ENCODE measurements around the gene DBN1. TPM values are rescaled to one million over a fixed set of nuclear protein-coding genes. Genes with fewer than 3 reads are reported as not detected.

DBN1 gene
- total RNA-seq, 1 experiment from 2014 or later: 127 TPM

GRCh38 chr5:177514541-177514940, 41.1 kb upstream of the DBN1 start:
- BruUV-seq (replicated peaks): no TSS peak
- no peak for ATAC-seq
- intact Hi-C loops (cut with micrococcal nuclease): no loop called here
- no peaks in the 10 kb centered on the region for H3K9me2 ChIP-seq (replicated peaks; ENCODE audit: low read length)
- H4K20me1 ChIP-seq (ENCODE audit: low read length): no peaks in the 10 kb centered on the region
- POLR2A ChIA-PET (ENCODE audit: unreplicated experiment): no interaction called here
- CTCF ChIA-PET: no interaction called here
- peaks cover 20% of the 10 kb centered on the region for H3K4me1 ChIP-seq (ENCODE audit: insufficient read depth, low read length)
- H3K36me3 ChIP-seq (ENCODE audit: low read depth, low read length): peaks cover 29% of the 10 kb centered on the region
- no peaks in the 10 kb centered on the region for H3K9me3 ChIP-seq (ENCODE audit: low read length)
- H3K4me2 ChIP-seq (ENCODE audit: low read length): no peak overlapping the region
- H2AFZ ChIP-seq (ENCODE audit: low read length): no peak overlapping the region
- DNase-seq: no peak
- no peaks in the 10 kb centered on the region for H3F3A ChIP-seq (ENCODE audit: low read length, unreplicated experiment)
- no peak overlapping the region for H3K27ac ChIP-seq (ENCODE audit: low read length)
- H3K4me3 ChIP-seq (ENCODE audit: low read length): no peak overlapping the region
- peaks cover 37% of the 10 kb centered on the region for H3K79me2 ChIP-seq (ENCODE audit: low read length)
- TF ChIP-seq CTCF (conservative IDR thresholded peaks at IDR 0.05; ENCODE audit: low read depth, low read length) (no peak), EZH2 (IDR thresholded peaks at IDR 0.05; ENCODE audit: low read length, unreplicated experiment) (no peak), EZH2phosphoT487 (IDR thresholded peaks at IDR 0.05; ENCODE audit: borderline replicate concordance, low read length) (no peak)
- H3K9ac ChIP-seq (ENCODE audit: low read length): no peak overlapping the region
- H3K27me3 ChIP-seq (ENCODE audit: low read length): no peaks in the 10 kb centered on the region

- Histone ChIP-seq H2AFZ (ENCODE audit: low read length) (no peak overlapping the region), H3F3A (ENCODE audit: low read length, unreplicated experiment) (no peaks in the 10 kb centered on the region), H3K27ac (ENCODE audit: low read length) (no peak overlapping the region), H3K79me2 (ENCODE audit: low read length) (peaks cover 29% of the 10 kb centered on the region), H3K9ac (ENCODE audit: low read length) (no peak overlapping the region), H3K9me3 (ENCODE audit: low read length) (no peaks in the 10 kb centered on the region), H3K9me2 (replicated peaks; ENCODE audit: low read length) (no peaks in the 10 kb centered on the region), H4K20me1 (ENCODE audit: low read length) (no peaks in the 10 kb centered on the region), H3K4me2 (ENCODE audit: low read length) (no peak overlapping the region), H3K27me3 (ENCODE audit: low read length) (no peaks in the 10 kb centered on the region), H3K4me1 (ENCODE audit: insufficient read depth, low read length) (peaks cover 12% of the 10 kb centered on the region), H3K36me3 (ENCODE audit: low read depth, low read length) (peaks cover 29% of the 10 kb centered on the region), H3K4me3 (ENCODE audit: low read length) (no peak overlapping the region)
- no peak for TF ChIP-seq EZH2phosphoT487 (IDR thresholded peaks at IDR 0.05; ENCODE audit: borderline replicate concordance, low read length)
- TF ChIP-seq EZH2 (IDR thresholded peaks at IDR 0.05; ENCODE audit: low read length, unreplicated experiment): no peak
- TF ChIP-seq CTCF (conservative IDR thresholded peaks at IDR 0.05; ENCODE audit: low read depth, low read length): no peak
- intact Hi-C loops (cut with micrococcal nuclease): no loop called here
- no TSS peak for BruUV-seq (replicated peaks)
- ATAC-seq: no peak
- no peak for DNase-seq
- ChIA-PET POLR2A (ENCODE audit: unreplicated experiment) (no interaction called here), CTCF (no interaction called here)
Observed at GRCh38 chr5:177513500-177513899, 40.1 kb upstream of the DBN1 start.

GRCh38 chr5:177512736-177513380, 39.4 kb upstream of the DBN1 start:
- no peak for TF ChIP-seq CTCF (conservative IDR thresholded peaks at IDR 0.05; ENCODE audit: low read depth, low read length)
- TF ChIP-seq EZH2phosphoT487 (IDR thresholded peaks at IDR 0.05; ENCODE audit: borderline replicate concordance, low read length): no peak
- no peak for TF ChIP-seq EZH2 (IDR thresholded peaks at IDR 0.05; ENCODE audit: low read length, unreplicated experiment)
- Histone ChIP-seq H3K4me2 (ENCODE audit: low read length) (no peak overlapping the region), H3K9me3 (ENCODE audit: low read length) (no peaks in the 10 kb centered on the region), H3K4me1 (ENCODE audit: insufficient read depth, low read length) (peaks cover 12% of the 10 kb centered on the region), H3K27me3 (ENCODE audit: low read length) (no peaks in the 10 kb centered on the region), H3K36me3 (ENCODE audit: low read depth, low read length) (peaks cover 29% of the 10 kb centered on the region), H3K27ac (ENCODE audit: low read length) (no peak overlapping the region), H3K79me2 (ENCODE audit: low read length) (peaks cover 29% of the 10 kb centered on the region), H2AFZ (ENCODE audit: low read length) (no peak overlapping the region), H4K20me1 (ENCODE audit: low read length) (no peaks in the 10 kb centered on the region), H3K4me3 (ENCODE audit: low read length) (no peak overlapping the region), H3F3A (ENCODE audit: low read length, unreplicated experiment) (no peaks in the 10 kb centered on the region), H3K9me2 (replicated peaks; ENCODE audit: low read length) (no peaks in the 10 kb centered on the region), H3K9ac (ENCODE audit: low read length) (no peak overlapping the region)
- ATAC-seq: no peak
- CTCF ChIA-PET: no interaction called here
- no peak for DNase-seq
- BruUV-seq (replicated peaks): no TSS peak
- intact Hi-C loops (cut with micrococcal nuclease): no loop called here
- POLR2A ChIA-PET (ENCODE audit: unreplicated experiment): no interaction called here

Measured in PC-3 (cell line).